OCI-LY7 (cell line): ENCODE data around the gene OR4S2. TPM values are rescaled to one million over a fixed set of nuclear protein-coding genes. Genes with fewer than 3 reads are reported as not detected.

Source experiments
- Bru-seq: library from RNA; stranded (reverse); fragments of 400-500 nt; gene quantifications from one replicate; lab custom pipeline; 2021; lab: Mats Ljungman, UMichigan
- BruChase-seq, 2 experiments: library from RNA; stranded (reverse); fragments of 400-500 nt; gene quantifications; one replicate each; lab custom pipeline; 2021; lab: Mats Ljungman, UMichigan
- BruUV-seq: library from RNA; stranded (reverse); fragments of 400-500 nt; replicated peaks from 2 replicates; lab custom pipeline; 2021; lab: Mats Ljungman, UMichigan
- CTCF ChIA-PET: fragments of 300-600 bp; sonication (Branson Sonifier 250); formaldehyde crosslinking; loops from one replicate; lab custom pipeline; 2022; ENCODE audit warnings: antibody characterized with exemption; ENCODE audit not compliant: unreplicated experiment; lab: Charles Lee
- POLR2A ChIA-PET: fragments of 300-600 bp; sonication (Branson Sonifier 250); formaldehyde crosslinking; loops from one replicate; lab custom pipeline; 2022; ENCODE audit warnings: antibody characterized with exemption; lab: Charles Lee
- DNase-seq: peaks from one replicate; pipeline ENCODE4 v3.0.0-alpha.2; 2015; ENCODE audit warnings: low spot score
- H2AFZ ChIP-seq: fragments of 200-600 bp; sonication (generic), shearing (Covaris generic); 2 replicates; pipeline ENCODE4 v1.6.1; 2014; ENCODE audit warnings: mild to moderate bottlenecking, antibody characterized with exemption, low read length, moderate library complexity
- H3K27ac ChIP-seq: fragments of 200-600 bp; sonication (generic); 2 replicates; pipeline ENCODE4 v1.5.1; 2014; ENCODE audit warnings: mixed run types, low read depth, mild to moderate bottlenecking, moderate library complexity, low read length, inconsistent platforms; ENCODE audit not compliant: poor library complexity, severe bottlenecking
- H3K36me3 ChIP-seq: fragments of 200-600 bp; sonication (generic); 2 replicates; pipeline ENCODE4 v1.6.1; 2014; ENCODE audit warnings: mild to moderate bottlenecking, antibody characterized with exemption, low read length, moderate library complexity, mixed read lengths; ENCODE audit not compliant: insufficient read depth
- H3K4me1 ChIP-seq: fragments of 200-600 bp; sonication (generic); 2 replicates; pipeline ENCODE4 v1.5.1; 2014; ENCODE audit warnings: mild to moderate bottlenecking, low read length; ENCODE audit not compliant: insufficient read depth, poor library complexity, severe bottlenecking
- H3K4me2 ChIP-seq: fragments of 200-600 bp; sonication (generic); 2 replicates; pipeline ENCODE4 v1.6.1; 2014; ENCODE audit warnings: mild to moderate bottlenecking, low read length
- H3K4me3 ChIP-seq: fragments of 200-600 bp; sonication (generic); 2 replicates; pipeline ENCODE4 v1.5.1; 2014; ENCODE audit warnings: mild to moderate bottlenecking, low read depth, low read length; ENCODE audit not compliant: poor library complexity, severe bottlenecking
- H3K79me2 ChIP-seq: fragments of 200-600 bp; sonication (generic); 2 replicates; pipeline ENCODE4 v1.6.1; 2016; ENCODE audit warnings: low read depth, mild to moderate bottlenecking, low read length, moderate library complexity, mixed read lengths; ENCODE audit not compliant: insufficient read depth
- H3K9me2 ChIP-seq: fragments of 200-600 bp; sonication (generic); 2 replicates; pipeline ENCODE4 v1.6.1; 2016; ENCODE audit warnings: mild to moderate bottlenecking, low read length, mixed read lengths; ENCODE audit not compliant: insufficient read depth
- H3K9me3 ChIP-seq: fragments of 200-600 bp; sonication (generic); 2 replicates; pipeline ENCODE4 v1.6.1; 2014; ENCODE audit warnings: mild to moderate bottlenecking, mixed run types, low read length, mixed read lengths
- H4K20me1 ChIP-seq: fragments of 200-600 bp; sonication (generic); 2 replicates; pipeline ENCODE4 v1.6.1; 2014; ENCODE audit warnings: mild to moderate bottlenecking, antibody characterized with exemption, low read length, moderate library complexity, mixed read lengths; ENCODE audit not compliant: insufficient read depth
- EZH2phosphoT487 ChIP-seq: fragments of 200-600 bp; sonication (generic); IDR thresholded peaks from 2 replicates; pipeline ENCODE4 v1.6.1; 2018; ENCODE audit warnings: low read depth, borderline replicate concordance, mild to moderate bottlenecking, mixed run types, antibody characterized with exemption, low read length, moderate library complexity, mixed read lengths
- intact Hi-C: fragments of 100-400 bp; cut with micrococcal nuclease; formaldehyde crosslinking; loops from one replicate; pipeline ENCODE4 v1.10.0; 2022; ENCODE audit not compliant: unreplicated experiment
- long read RNA-seq: library from polyadenylated mRNA; stranded (forward); transcript quantifications from one replicate; pipeline ENCODE4 v2.0.0, GENCODE V29; 2022
- total RNA-seq, 2 experiments: library from RNA; depleted of rRNA in 1 of 2; stranded (reverse); fragments of >200 nt in 1 of 2; shearing (Covaris generic) in 1 of 2; gene quantifications; 2 replicates each; pipeline ENCODE4 v1.2.3, GENCODE V29; 2014 to 2022
- TF ChIP-seq, protein P1 (sequence below): fragments of 200-600 bp; sonication (generic); conservative IDR thresholded peaks from 2 replicates; pipeline ENCODE4 v1.5.1; 2014; ENCODE audit warnings: mild to moderate bottlenecking, antibody characterized with exemption, low read length, moderate library complexity, mixed read lengths

The OR4S2 gene, protein sequence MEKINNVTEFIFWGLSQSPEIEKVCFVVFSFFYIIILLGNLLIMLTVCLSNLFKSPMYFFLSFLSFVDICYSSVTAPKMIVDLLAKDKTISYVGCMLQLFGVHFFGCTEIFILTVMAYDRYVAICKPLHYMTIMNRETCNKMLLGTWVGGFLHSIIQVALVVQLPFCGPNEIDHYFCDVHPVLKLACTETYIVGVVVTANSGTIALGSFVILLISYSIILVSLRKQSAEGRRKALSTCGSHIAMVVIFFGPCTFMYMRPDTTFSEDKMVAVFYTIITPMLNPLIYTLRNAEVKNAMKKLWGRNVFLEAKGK
- not detected in 2 replicates for total RNA-seq (2014; rRNA removed; shearing (Covaris generic))
- total RNA-seq (2022), result not detected in 2 replicates
- Bru-seq, nascent RNA, result not detected
- BruChase-seq, experiment 1, labeled RNA remaining after a 6-hour chase, result not detected
- BruChase-seq, experiment 2, labeled RNA remaining after a 2-hour chase, result not detected
- long read RNA-seq, result 0 reads

DNA sequence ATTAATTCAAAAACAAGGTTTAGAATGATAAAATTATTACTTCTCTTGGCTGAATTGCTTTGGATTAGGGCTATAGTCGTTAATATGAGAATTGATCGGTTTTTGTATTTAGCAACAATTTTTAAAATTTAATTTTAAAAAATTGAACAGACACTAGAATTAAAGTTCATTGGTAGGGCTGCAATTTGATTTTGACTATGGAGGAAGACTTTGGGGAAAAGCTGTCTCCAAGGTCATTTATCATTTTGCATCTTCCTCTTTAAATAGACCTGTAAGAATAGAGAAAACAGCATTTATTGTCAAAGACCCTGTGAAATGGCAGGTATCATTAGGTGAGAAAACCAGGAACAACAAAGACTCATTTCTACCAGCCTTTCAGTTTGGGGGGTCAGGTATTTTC, at the start of gene OR4S2:
OR4S2 (plus strand) TSS at position 301 of the 400 bp plus-strand sequence. CDS start 2,577 bp downstream, outside the sequence.
- no TSS peak for BruUV-seq
- Histone ChIP-seq H3K36me3 (no peaks in the 10 kb centered on the region), H2AFZ (no peak within 1 kb of the TSS), H3K27ac (no peak within 1 kb of the TSS), H4K20me1 (no peaks in the 10 kb centered on the region), H3K4me1 (no peaks in the 10 kb centered on the region), H3K4me3 (no peak within 1 kb of the TSS), H3K4me2 (no peak within 1 kb of the TSS), H3K9me3 (no peaks in the 10 kb centered on the region), H3K9me2 (no peaks in the 10 kb centered on the region), H3K79me2 (no peaks in the 10 kb centered on the region)
- intact Hi-C loops, result no loop called here
- POLR2A ChIA-PET, result no interaction called here
- no peak for DNase-seq
- TF ChIP-seq EZH2phosphoT487, result no peak
- TF ChIP-seq, protein P1, sequence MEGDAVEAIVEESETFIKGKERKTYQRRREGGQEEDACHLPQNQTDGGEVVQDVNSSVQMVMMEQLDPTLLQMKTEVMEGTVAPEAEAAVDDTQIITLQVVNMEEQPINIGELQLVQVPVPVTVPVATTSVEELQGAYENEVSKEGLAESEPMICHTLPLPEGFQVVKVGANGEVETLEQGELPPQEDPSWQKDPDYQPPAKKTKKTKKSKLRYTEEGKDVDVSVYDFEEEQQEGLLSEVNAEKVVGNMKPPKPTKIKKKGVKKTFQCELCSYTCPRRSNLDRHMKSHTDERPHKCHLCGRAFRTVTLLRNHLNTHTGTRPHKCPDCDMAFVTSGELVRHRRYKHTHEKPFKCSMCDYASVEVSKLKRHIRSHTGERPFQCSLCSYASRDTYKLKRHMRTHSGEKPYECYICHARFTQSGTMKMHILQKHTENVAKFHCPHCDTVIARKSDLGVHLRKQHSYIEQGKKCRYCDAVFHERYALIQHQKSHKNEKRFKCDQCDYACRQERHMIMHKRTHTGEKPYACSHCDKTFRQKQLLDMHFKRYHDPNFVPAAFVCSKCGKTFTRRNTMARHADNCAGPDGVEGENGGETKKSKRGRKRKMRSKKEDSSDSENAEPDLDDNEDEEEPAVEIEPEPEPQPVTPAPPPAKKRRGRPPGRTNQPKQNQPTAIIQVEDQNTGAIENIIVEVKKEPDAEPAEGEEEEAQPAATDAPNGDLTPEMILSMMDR, result no peak
- CTCF ChIA-PET, result no interaction called here

DNA sequence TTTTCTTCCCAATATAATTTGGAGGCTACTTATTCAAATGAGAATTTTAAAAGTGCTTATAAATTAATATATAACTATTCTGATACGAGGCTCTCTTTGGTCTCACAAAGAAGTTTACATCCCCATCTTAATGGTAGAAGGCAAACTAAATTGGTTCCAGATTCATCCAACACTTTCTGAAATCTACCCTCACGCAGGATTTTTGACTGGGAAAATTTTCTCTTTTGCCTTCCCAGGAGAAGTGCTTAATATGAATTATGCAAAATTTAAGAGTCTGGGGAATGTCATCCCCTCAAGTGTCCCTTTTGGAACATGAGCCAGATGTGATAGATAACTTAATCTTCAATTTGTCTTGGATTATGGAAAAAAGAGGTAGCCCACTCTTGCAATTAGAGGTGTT, 40.6 kb upstream of the OR4S2 start, which contains the start of gene OR4C11:
OR4C11 (minus strand) TSS at position 101 of the 400 bp plus-strand sequence. CDS start 3,272 bp downstream, outside the sequence.
- Histone ChIP-seq H3K9me3 (no peaks in the 10 kb centered on the region), H3K4me2 (no peak within 1 kb of the TSS), H3K4me3 (no peak within 1 kb of the TSS), H3K9me2 (no peaks in the 10 kb centered on the region), H3K79me2 (no peaks in the 10 kb centered on the region), H3K27ac (no peak within 1 kb of the TSS), H2AFZ (no peak within 1 kb of the TSS), H3K4me1 (no peaks in the 10 kb centered on the region), H3K36me3 (no peaks in the 10 kb centered on the region), H4K20me1 (no peaks in the 10 kb centered on the region)
- intact Hi-C loops, result no loop called here
- TF ChIP-seq, protein P1, result no peak
- no peak for TF ChIP-seq EZH2phosphoT487
- BruUV-seq, result no TSS peak
- ChIA-PET POLR2A (no interaction called here), CTCF (no interaction called here)
- no peak for DNase-seq

DNA sequence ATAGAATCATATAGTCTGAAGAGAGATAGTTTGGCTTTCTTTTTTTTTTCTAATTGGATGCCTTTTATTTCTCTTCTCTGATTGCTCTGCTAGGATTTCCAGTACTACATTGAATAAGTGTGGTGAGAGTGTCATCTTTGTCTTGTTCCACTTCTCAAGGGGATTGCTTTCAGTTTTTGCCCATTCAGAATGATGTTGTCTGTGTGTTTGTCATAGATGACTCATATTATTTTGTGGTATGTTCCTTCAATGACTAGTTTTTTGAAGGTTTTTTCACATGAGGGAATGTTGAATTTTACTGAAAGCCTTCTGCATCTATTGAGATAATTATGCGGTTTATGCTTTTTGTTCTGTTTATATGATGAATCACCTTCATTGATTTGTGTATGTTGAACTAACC, 23.6 kb upstream of the OR4S2 start:
- CTCF ChIA-PET, result no interaction called here

More for the DNA sequence above, 23.6 kb upstream of the OR4S2 start:
- no peak overlapping the region for H3K27ac ChIP-seq
- H4K20me1 ChIP-seq, result no peaks in the 10 kb centered on the region
- BruUV-seq, result no TSS peak
- POLR2A ChIA-PET, result no interaction called here
- no peak overlapping the region for H3K4me2 ChIP-seq
- no peak overlapping the region for H3K4me3 ChIP-seq
- H3K9me2 ChIP-seq, result no peaks in the 10 kb centered on the region
- H3K9me3 ChIP-seq, result 0 out of 2 replicates have a peak, but pooled peaks cover 6% of the 10 kb centered on the region
- H2AFZ ChIP-seq, result no peak overlapping the region
- intact Hi-C loops, result no loop called here
- no peak for DNase-seq
- no peaks in the 10 kb centered on the region for H3K36me3 ChIP-seq
- no peaks in the 10 kb centered on the region for H3K4me1 ChIP-seq
- no peaks in the 10 kb centered on the region for H3K79me2 ChIP-seq
- no peak for TF ChIP-seq EZH2phosphoT487
- TF ChIP-seq, protein P1, result no peak
